Measurements from ENCODE around the gene PINLYP. TPM values are rescaled to one million over a fixed set of nuclear protein-coding genes. Genes with fewer than 3 reads are reported as not detected.

Gene PINLYP
- total and polyA plus RNA-seq, 9 of the 15 experiments (the other 6 are each of a cell fraction or from before 2014, with no cell fraction given): 1.00 to 6.7 (median 2.2) TPM

DNA sequence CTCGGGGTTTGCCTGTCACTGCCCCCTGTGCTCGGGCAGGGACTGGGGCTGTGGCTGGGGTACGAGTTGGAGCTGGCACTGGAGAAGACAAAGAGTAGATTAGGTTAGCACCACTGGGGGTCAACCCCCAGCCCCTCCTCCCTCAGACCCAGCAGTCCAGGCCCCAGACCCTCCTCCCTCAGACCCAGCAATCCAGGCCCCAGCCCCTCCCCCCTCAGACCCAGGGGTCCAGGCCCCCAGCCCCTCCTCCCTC lies 23.5 kb upstream of the PINLYP start:
- ATAC-seq (no peak), FAIRE-seq (no peak), DNase-seq (ENCODE audit: extremely low read depth in 1 of 4, low spot score in 3 of 4) (no peak)
- no peaks in the 10 kb centered on the region for H3K9me3 ChIP-seq (replicated peaks; ENCODE audit: control insufficient read depth, insufficient read depth, low read depth, low read length)
- H3K27ac ChIP-seq (ENCODE audit: extremely low read depth, low read depth, low read length): no peak overlapping the region
- BruUV-seq (replicated peaks): no TSS peak
- H2AFZ ChIP-seq (ENCODE audit: low read depth, low read length): no peak overlapping the region
- no peak overlapping the region for H3K4me2 ChIP-seq (ENCODE audit: insufficient read depth, low read length)
- no peaks in the 10 kb centered on the region for H3K27me3 ChIP-seq (ENCODE audit: control insufficient read depth in 2 of 2, insufficient read depth in 2 of 2, low read length in 2 of 2)
- peaks cover 53% of the 10 kb centered on the region; the same call in 2 of the 3 replicates for H3K36me3 ChIP-seq (ENCODE audit: control insufficient read depth, insufficient read depth, low read length)
- ChIA-PET POLR2A (interaction anchor here (0.9 kb wide), 1 partner anchor 26 kb away, joined by 3 read pairs; no protein-coding TSS in a partner anchor), CTCF (ENCODE audit: low intra/inter-chr PET ratio) (no interaction called here)
- H3K4me1 ChIP-seq (replicated peaks in 1 of 2; ENCODE audit: control insufficient read depth in 2 of 2, insufficient read depth in 2 of 2, low read length in 2 of 2): peaks cover 0 to 8% of the 10 kb centered on the region in 2 experiments; a peak in 2 of 5 replicates
- WGBS (ENCODE audit: insufficient coverage, low coverage, missing lambda C conversion rate): 80% methylated on average over 3 of the region's 3 CpGs
- no peaks in the 10 kb centered on the region for H3K79me2 ChIP-seq (ENCODE audit: control insufficient read depth, insufficient read depth, low read length)
- H3K4me3 ChIP-seq: no peak overlapping the region
- no peaks in the 10 kb centered on the region for H4K20me1 ChIP-seq (replicated peaks; ENCODE audit: control insufficient read depth, insufficient read depth, low read length)
- intact Hi-C loops (cut with micrococcal nuclease): loop anchor here (10.0 kb wide), 1 partner anchor 73 kb away; no protein-coding TSS in a partner anchor
- no peaks in the 10 kb centered on the region for H3K9me1 ChIP-seq (ENCODE audit: control insufficient read depth, insufficient read depth, low read length)
- no peak overlapping the region for H3K9ac ChIP-seq (ENCODE audit: insufficient read depth in 1 of 2, low read depth in 2 of 2, low read length in 2 of 2)
- in situ Hi-C loops (cut with MboI): no loop called here
- TF ChIP-seq CBFA2T3 (IDR thresholded peaks at IDR 0.05) (no peak), ZNF133 (CRISPR knock-in tag; IDR thresholded peaks at IDR 0.05) (no peak), ZNF431 (CRISPR knock-in tag; IDR thresholded peaks at IDR 0.05) (no peak), BHLHE40 (IDR thresholded peaks at IDR 0.05; ENCODE audit: low read length) (no peak), SRF (CRISPR knock-in tag; IDR thresholded peaks at IDR 0.05) (no peak), TEAD1 (CRISPR knock-in tag; IDR thresholded peaks at IDR 0.05) (no peak), SMAD4 (CRISPR knock-in tag; conservative IDR thresholded peaks at IDR 0.05) (no peak), XRCC4 (IDR thresholded peaks at IDR 0.05; ENCODE audit: extremely low read depth, insufficient read depth, insufficient read length) (no peak), STAT5B (CRISPR knock-in tag; IDR thresholded peaks at IDR 0.05) (no peak), SREBF2 (CRISPR knock-in tag; IDR thresholded peaks at IDR 0.05) (no peak)
- TF ChIP-seq, protein P1, sequence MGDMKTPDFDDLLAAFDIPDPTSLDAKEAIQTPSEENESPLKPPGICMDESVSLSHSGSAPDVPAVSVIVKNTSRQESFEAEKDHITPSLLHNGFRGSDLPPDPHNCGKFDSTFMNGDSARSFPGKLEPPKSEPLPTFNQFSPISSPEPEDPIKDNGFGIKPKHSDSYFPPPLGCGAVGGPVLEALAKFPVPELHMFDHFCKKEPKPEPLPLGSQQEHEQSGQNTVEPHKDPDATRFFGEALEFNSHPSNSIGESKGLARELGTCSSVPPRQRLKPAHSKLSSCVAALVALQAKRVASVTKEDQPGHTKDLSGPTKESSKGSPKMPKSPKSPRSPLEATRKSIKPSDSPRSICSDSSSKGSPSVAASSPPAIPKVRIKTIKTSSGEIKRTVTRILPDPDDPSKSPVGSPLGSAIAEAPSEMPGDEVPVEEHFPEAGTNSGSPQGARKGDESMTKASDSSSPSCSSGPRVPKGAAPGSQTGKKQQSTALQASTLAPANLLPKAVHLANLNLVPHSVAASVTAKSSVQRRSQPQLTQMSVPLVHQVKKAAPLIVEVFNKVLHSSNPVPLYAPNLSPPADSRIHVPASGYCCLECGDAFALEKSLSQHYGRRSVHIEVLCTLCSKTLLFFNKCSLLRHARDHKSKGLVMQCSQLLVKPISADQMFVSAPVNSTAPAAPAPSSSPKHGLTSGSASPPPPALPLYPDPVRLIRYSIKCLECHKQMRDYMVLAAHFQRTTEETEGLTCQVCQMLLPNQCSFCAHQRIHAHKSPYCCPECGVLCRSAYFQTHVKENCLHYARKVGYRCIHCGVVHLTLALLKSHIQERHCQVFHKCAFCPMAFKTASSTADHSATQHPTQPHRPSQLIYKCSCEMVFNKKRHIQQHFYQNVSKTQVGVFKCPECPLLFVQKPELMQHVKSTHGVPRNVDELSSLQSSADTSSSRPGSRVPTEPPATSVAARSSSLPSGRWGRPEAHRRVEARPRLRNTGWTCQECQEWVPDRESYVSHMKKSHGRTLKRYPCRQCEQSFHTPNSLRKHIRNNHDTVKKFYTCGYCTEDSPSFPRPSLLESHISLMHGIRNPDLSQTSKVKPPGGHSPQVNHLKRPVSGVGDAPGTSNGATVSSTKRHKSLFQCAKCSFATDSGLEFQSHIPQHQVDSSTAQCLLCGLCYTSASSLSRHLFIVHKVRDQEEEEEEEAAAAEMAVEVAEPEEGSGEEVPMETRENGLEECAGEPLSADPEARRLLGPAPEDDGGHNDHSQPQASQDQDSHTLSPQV (IDR thresholded peaks at IDR 0.05): no peak
- TF ChIP-seq, protein P2, sequence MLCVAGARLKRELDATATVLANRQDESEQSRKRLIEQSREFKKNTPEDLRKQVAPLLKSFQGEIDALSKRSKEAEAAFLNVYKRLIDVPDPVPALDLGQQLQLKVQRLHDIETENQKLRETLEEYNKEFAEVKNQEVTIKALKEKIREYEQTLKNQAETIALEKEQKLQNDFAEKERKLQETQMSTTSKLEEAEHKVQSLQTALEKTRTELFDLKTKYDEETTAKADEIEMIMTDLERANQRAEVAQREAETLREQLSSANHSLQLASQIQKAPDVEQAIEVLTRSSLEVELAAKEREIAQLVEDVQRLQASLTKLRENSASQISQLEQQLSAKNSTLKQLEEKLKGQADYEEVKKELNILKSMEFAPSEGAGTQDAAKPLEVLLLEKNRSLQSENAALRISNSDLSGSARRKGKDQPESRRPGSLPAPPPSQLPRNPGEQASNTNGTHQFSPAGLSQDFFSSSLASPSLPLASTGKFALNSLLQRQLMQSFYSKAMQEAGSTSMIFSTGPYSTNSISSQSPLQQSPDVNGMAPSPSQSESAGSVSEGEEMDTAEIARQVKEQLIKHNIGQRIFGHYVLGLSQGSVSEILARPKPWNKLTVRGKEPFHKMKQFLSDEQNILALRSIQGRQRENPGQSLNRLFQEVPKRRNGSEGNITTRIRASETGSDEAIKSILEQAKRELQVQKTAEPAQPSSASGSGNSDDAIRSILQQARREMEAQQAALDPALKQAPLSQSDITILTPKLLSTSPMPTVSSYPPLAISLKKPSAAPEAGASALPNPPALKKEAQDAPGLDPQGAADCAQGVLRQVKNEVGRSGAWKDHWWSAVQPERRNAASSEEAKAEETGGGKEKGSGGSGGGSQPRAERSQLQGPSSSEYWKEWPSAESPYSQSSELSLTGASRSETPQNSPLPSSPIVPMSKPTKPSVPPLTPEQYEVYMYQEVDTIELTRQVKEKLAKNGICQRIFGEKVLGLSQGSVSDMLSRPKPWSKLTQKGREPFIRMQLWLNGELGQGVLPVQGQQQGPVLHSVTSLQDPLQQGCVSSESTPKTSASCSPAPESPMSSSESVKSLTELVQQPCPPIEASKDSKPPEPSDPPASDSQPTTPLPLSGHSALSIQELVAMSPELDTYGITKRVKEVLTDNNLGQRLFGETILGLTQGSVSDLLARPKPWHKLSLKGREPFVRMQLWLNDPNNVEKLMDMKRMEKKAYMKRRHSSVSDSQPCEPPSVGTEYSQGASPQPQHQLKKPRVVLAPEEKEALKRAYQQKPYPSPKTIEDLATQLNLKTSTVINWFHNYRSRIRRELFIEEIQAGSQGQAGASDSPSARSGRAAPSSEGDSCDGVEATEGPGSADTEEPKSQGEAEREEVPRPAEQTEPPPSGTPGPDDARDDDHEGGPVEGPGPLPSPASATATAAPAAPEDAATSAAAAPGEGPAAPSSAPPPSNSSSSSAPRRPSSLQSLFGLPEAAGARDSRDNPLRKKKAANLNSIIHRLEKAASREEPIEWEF (CRISPR knock-in tag; IDR thresholded peaks at IDR 0.05): no peak
- TF ChIP-seq, protein P3, sequence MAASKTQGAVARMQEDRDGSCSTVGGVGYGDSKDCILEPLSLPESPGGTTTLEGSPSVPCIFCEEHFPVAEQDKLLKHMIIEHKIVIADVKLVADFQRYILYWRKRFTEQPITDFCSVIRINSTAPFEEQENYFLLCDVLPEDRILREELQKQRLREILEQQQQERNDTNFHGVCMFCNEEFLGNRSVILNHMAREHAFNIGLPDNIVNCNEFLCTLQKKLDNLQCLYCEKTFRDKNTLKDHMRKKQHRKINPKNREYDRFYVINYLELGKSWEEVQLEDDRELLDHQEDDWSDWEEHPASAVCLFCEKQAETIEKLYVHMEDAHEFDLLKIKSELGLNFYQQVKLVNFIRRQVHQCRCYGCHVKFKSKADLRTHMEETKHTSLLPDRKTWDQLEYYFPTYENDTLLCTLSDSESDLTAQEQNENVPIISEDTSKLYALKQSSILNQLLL (CRISPR knock-in tag; IDR thresholded peaks at IDR 0.05; ENCODE audit: borderline replicate concordance): no peak

Measured in K562 (cell line).